ENCODE data around the gene LAMA2. TPM values are rescaled to one million over a fixed set of nuclear protein-coding genes. Genes with fewer than 3 reads are reported as not detected.

The LAMA2 gene
- total and polyA plus RNA-seq, 7 donors, result 0.46 to 131 (median 59.6) TPM

DNA sequence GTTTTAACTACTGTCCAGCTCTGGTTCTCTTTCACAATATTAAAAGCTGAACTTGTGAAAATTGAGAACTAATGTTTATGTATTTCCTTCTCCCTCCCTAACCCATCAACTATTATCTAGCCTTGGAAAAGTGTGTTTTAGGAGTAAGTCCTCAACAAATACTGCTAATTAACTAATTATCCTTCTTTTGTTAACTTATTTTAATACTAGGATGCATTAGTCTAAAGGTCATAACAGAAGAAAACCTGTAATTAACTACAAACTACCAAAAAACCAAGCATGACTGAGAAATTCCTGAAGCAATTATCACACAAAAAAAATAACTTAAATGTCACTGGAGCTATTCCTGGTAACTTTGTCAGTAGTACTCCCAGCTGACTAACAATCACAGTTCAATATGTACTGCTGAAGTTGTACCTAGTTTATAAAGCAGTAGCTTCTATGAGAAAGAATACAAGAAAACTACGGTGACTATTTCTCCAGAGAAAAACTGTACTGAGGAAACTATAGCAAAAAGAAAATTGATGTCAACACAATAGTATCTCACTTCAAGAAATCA, 301.9 kb downstream of the LAMA2 start:
- no peak for DNase-seq
- WGBS, 2 donors, result 98 to 100% methylated on average over 1 of the region's 1 CpG
- no peaks in the 10 kb centered on the region for H3K9me3 ChIP-seq
- TF ChIP-seq POLR2AphosphoS5 (IDR thresholded peaks at IDR 0.05) (no peak), POLR2A (IDR thresholded peaks at IDR 0.05) (no peak), EP300 (IDR thresholded peaks at IDR 0.05) (no peak)
- TF ChIP-seq, protein P1, sequence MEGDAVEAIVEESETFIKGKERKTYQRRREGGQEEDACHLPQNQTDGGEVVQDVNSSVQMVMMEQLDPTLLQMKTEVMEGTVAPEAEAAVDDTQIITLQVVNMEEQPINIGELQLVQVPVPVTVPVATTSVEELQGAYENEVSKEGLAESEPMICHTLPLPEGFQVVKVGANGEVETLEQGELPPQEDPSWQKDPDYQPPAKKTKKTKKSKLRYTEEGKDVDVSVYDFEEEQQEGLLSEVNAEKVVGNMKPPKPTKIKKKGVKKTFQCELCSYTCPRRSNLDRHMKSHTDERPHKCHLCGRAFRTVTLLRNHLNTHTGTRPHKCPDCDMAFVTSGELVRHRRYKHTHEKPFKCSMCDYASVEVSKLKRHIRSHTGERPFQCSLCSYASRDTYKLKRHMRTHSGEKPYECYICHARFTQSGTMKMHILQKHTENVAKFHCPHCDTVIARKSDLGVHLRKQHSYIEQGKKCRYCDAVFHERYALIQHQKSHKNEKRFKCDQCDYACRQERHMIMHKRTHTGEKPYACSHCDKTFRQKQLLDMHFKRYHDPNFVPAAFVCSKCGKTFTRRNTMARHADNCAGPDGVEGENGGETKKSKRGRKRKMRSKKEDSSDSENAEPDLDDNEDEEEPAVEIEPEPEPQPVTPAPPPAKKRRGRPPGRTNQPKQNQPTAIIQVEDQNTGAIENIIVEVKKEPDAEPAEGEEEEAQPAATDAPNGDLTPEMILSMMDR (IDR thresholded peaks at IDR 0.05), result no peak
- no peaks in the 10 kb centered on the region for H3K4me1 ChIP-seq
- no peak overlapping the region for H3K27ac ChIP-seq
- H3K36me3 ChIP-seq, result no peaks in the 10 kb centered on the region
- intact Hi-C loops (cut with DNase I), result no loop called here
- no peak overlapping the region for H3K4me3 ChIP-seq
- H3K27me3 ChIP-seq, result no peaks in the 10 kb centered on the region

DNA sequence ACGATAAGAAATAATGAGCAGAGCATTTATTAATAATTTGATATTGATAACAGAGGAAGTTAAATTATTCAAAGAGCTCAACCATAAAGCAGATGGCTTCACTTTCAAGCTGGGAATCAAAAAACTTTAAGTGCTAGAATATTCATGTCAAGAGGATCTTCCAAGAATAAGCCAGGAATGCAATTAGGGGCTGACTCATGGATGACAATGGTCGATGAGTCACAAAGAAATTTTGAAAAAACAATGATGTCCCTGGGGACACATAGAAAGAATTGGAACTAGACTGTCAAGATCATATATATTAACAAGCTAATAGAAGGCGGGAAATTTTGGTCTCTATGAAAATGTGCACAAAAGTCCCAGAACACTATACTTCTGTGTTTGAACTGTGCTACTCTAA, 304.1 kb downstream of the LAMA2 start:
- intact Hi-C loops (cut with DNase I), result no loop called here
- no peaks in the 10 kb centered on the region for H3K36me3 ChIP-seq
- TF ChIP-seq POLR2A (IDR thresholded peaks at IDR 0.05) (no peak), EP300 (IDR thresholded peaks at IDR 0.05) (no peak)
- no peak overlapping the region for H3K4me3 ChIP-seq
- no peak overlapping the region for H3K27ac ChIP-seq
- DNase-seq, result no peak
- no peaks in the 10 kb centered on the region for H3K27me3 ChIP-seq
- no peaks in the 10 kb centered on the region for H3K4me1 ChIP-seq
- H3K9me3 ChIP-seq, result no peaks in the 10 kb centered on the region
- 85 to 89% methylated on average over 3 of the region's 3 CpGs for WGBS, 2 donors

DNA sequence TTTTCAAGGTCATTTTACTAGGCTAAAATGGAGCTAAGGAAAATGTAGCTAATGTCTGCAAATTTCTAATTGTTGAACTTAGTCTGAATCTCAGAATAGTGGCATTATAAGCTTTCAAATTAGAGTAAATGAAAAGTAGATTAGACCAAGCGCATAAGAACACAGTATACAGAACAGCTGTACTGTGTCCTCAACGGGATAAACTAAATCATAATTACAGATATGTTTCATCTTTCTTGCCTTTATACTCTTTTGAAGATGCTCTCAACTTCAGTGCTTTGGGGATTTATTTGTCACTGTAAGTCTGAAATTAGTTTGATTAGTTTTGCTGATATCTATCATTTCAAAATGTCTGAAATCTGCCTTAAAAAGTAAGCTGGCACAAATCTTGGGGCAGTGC, 305.4 kb downstream of the LAMA2 start:
- no peak overlapping the region for H3K27ac ChIP-seq
- no peak for TF ChIP-seq POLR2A (IDR thresholded peaks at IDR 0.05)
- no peak for TF ChIP-seq EP300 (IDR thresholded peaks at IDR 0.05)
- TF ChIP-seq, protein P1 (IDR thresholded peaks at IDR 0.05), result no peak
- no peak for TF ChIP-seq POLR2AphosphoS5 (IDR thresholded peaks at IDR 0.05)
- no peaks in the 10 kb centered on the region for H3K9me3 ChIP-seq
- intact Hi-C loops (cut with DNase I), result no loop called here
- DNase-seq, result no peak
- H3K4me1 ChIP-seq, result no peaks in the 10 kb centered on the region
- 86 to 87% methylated on average over 2 of the region's 2 CpGs for WGBS, 2 donors
- H3K27me3 ChIP-seq, result no peaks in the 10 kb centered on the region
- H3K4me3 ChIP-seq, result no peak overlapping the region
- no peaks in the 10 kb centered on the region for H3K36me3 ChIP-seq

DNA sequence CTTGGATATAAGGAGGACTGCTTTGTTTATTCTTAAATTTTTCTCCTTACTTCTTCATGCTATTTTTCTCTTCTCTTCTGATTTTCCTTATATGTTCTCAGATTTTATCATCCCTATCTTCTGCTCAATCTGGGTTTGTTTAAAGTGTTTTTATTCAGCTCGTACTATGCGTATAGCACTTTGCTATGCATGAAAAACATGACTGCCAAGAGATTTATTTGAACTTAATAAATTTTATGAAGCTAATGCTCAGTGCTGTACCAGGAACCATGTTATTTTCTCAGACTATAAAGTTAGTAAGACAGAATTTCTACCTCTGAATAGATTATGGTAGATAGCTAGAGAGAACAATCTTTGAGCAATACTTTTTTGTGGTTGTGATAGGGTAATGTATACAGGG, 305.9 kb downstream of the LAMA2 start:
- H3K9me3 ChIP-seq, result no peaks in the 10 kb centered on the region
- no peaks in the 10 kb centered on the region for H3K36me3 ChIP-seq
- WGBS, 2 donors, result 86 to 90% methylated on average over 2 of the region's 2 CpGs
- intact Hi-C loops (cut with DNase I), result no loop called here
- no peak overlapping the region for H3K4me3 ChIP-seq
- no peak overlapping the region for H3K27ac ChIP-seq
- TF ChIP-seq EP300 (IDR thresholded peaks at IDR 0.05) (no peak), POLR2AphosphoS5 (IDR thresholded peaks at IDR 0.05) (no peak), POLR2A (IDR thresholded peaks at IDR 0.05) (no peak)
- TF ChIP-seq, protein P1 (IDR thresholded peaks at IDR 0.05), result no peak
- no peaks in the 10 kb centered on the region for H3K4me1 ChIP-seq
- no peaks in the 10 kb centered on the region for H3K27me3 ChIP-seq
- DNase-seq, result no peak

DNA sequence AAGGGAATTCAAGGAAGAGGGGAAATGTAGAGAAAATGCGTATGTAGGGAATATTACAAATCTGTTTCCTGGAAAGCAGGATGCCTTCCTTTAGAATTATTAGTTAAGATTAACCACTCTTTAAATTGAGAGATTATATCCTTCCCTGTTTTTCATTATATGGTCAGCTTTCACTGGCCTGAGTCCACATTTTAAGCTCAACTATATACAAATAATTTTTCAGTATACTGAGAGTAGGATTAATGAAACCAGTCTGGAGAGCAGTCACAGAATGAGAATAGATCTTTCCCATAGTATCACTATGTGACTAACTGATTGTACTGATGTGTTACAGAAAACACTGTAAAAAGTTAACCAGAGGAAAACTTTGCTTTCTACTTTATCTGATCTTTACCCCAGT, 306.3 kb downstream of the LAMA2 start:
- Histone ChIP-seq H3K4me1 (no peaks in the 10 kb centered on the region), H3K27ac (no peak overlapping the region), H3K9me3 (no peaks in the 10 kb centered on the region), H3K27me3 (no peaks in the 10 kb centered on the region), H3K4me3 (no peak overlapping the region), H3K36me3 (no peaks in the 10 kb centered on the region)
- 90 to 92% methylated on average over 1 of the region's 1 CpG for WGBS, 2 donors
- DNase-seq, result no peak
- intact Hi-C loops (cut with DNase I), result no loop called here
- no peak for TF ChIP-seq POLR2A (IDR thresholded peaks at IDR 0.05)
- no peak for TF ChIP-seq POLR2AphosphoS5 (IDR thresholded peaks at IDR 0.05)
- TF ChIP-seq, protein P1 (IDR thresholded peaks at IDR 0.05), result no peak
- no peak for TF ChIP-seq EP300 (IDR thresholded peaks at IDR 0.05)

Data from sigmoid colon (tissue), 7 donors.